COLO668 (cell line): ENCODE results near the gene PTGR3.

ENCODE experiments used
- DNase-seq: peaks from one replicate; lab custom pipeline; 2025; ENCODE audit not compliant: unreplicated experiment; lab: John Stamatoyannopoulos, UW

PTGR3 gene

DNA sequence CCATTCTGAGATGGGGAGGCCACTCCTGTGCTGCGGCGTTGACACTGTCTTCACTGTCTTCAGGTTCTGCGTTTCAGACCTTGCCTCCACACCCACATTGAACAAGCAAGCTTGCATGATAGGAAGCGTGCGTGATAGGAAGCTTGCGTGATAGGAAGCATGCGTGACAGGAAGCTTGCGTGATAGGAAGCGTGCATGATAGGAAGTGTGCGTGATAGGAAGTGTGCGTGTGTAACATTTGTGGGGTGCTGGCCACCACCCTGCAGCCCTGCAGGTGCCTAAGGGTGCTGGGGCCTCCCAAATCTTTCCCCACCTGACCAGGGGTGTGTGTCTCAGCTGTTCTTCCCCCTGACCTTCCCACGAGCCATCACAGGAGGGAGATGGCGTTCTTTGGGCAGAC is 27.0 kb upstream of the PTGR3 start:
- DNase-seq: no peak

DNA sequence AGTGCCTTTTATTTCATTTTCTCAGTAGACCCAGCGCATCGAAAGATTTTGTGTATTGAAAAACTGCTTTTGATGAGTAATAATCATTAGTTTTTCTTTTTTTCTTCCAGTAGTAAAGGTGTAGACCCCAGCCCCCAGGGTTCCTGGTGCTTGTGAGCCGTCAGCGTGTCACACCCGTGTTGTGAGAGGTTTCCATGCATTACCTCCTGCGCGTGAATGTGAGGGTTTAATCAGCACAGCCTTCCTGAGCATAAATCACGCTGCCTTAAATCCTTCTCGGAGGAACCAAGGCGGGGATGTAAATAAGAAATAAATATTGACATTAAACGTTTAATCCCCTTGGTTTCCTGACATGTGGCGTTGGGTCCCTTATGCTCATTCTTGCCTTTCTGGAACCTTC is 26.0 kb upstream of the PTGR3 start:
- DNase-seq: no peak

DNA sequence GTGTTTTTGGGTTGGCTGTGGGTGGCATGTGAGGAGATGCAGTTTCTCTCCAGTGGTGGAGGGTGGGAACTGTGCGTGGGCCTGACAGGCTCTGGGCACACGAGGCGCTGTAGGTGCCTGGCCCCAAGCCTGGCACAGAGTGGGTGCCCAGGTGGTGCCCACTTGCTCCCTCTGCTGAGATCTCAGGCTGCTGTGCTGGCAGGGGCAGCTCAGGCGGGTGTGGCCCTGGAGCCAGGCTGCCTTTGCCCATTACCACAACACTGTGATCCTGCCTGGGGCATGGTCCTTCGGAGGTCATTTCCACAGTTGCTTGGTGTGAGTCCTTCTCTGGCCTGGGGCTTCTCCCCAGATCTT is 22.1 kb upstream of the PTGR3 start:
- no peak for DNase-seq

DNA sequence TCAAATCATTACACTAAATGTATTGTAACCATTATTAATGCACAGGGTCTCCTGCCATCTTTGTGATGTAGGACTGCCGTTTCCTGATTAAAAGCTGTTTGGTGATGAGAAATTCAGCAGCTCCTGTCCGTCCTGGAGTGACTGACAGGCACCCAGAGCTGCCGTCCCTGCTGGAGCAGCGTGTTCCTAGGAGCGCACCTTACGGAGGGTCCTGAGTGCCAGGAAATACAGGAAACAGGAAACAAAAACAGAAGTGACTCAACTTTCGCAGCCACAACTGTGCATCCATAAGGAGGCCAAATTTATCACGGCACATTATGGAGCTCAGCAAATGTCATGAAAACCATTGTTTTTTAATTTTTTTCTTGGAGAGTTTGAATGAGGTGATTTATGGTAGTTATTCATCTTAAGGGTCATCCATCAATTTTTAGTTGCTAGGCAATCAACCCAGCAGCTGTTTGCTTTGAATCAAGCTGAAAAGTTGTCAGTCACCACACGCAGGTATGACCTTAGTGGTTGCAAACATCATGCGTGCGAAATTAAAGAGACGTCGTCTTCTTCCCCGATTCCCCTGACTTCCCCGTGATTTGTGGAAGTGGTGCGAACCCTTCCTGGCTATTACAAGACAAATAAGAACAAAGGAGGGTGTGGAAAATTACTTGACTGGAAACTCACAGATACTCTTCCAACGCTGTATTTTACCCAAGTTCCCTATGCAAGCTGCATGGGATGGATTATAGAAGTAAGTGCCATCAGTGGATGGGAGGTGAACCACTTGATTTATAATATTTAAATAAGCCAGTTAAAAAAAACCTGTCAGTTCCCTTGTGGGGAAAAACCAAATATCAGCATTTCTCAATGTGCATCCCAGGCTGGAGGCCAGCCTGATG is 21.5 kb upstream of the PTGR3 start:
- no peak for DNase-seq

DNA sequence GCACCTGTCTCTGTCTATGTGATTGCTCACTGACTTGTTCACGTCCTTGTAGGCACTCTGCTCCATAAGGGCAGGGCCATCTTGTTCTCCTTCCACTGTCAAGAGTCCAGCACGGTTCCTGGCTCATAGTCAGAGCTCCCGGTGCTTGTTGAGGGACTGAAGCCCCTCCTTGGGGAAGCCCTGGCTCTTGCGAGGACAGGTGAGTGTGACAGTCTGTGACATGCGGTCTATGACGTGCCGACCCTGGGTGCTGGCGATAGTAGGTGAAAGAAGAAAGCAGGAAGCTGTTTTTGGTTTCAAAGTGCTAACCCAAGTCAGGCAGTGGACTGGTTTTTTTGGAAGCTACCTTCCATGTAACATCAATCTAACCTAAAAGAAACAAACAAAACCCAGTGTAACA is 20.5 kb upstream of the PTGR3 start:
- no peak for DNase-seq

DNA sequence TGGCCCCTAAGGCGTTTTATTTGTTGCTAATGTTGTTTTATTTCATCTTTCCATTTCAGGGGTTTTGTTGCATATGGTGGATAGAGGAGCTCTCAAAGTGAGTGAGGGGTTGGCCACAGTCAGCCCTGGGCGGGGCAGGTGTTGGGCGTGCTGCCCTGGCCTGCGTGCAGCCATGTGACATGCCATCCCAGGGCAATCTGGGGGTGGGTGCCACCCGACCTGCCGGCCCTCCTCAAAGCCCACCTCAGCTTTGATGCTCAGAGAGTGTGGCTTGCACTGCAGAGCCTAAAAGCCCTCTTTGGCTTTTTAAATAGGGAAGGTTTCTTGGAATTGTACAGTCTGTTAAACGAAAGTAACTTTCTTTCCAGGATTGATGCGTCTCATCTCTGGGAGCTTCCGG is 20.0 kb upstream of the PTGR3 start:
- no peak for DNase-seq

DNA sequence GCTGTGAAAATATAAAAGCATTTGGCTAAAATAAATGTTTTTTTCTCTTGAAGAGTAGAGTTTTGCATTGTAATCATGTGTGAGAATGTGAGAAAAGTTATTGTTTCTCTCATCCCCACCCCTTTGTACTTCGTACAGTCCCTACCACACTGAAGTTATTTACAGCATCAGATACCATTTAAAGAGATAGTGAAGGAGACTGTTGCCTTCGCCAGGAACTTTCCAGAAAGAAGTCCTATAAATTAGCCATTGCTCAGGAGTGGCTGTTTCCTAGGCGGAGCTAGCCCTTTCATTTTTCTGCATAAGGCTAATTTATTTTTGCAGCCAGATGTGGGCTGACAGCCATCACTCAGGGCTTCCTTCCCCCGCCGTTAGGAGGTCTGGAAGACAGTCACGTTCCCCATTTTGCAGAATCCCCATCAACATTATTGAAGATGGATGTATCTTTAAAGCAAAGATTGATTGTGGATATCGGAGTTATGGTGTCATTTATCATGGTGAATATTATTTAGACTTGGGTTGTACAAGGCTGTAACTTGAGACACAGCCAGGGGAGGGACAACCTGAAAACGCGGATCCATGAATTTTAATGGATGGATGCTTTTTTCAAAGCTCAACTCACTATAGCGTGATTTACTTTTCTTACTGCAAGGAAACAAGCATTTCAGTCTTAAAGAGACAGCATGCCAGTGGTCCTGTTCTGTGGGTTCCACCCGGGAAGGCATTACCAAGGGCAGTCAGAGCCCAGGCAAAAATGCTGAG is 18.8 kb upstream of the PTGR3 start:
- no peak for DNase-seq

DNA sequence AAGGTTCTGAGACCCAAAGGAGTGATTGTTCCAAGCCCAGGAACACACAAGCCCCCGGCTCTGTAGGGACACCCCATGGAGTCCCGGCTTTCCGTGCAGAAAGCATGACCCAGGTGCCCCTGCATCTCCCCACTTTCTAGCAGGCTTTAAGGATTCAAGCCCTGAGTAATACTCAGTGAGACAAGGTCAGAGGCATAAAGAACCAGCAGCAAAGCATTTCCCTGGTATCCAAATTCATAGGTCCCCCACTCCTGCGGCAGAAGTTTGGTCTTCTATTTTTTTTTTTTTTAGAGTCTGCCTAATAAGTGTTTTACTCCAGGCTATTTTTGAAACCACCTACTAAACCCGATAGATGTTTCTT is 18.0 kb upstream of the PTGR3 start:
- no peak for DNase-seq

DNA sequence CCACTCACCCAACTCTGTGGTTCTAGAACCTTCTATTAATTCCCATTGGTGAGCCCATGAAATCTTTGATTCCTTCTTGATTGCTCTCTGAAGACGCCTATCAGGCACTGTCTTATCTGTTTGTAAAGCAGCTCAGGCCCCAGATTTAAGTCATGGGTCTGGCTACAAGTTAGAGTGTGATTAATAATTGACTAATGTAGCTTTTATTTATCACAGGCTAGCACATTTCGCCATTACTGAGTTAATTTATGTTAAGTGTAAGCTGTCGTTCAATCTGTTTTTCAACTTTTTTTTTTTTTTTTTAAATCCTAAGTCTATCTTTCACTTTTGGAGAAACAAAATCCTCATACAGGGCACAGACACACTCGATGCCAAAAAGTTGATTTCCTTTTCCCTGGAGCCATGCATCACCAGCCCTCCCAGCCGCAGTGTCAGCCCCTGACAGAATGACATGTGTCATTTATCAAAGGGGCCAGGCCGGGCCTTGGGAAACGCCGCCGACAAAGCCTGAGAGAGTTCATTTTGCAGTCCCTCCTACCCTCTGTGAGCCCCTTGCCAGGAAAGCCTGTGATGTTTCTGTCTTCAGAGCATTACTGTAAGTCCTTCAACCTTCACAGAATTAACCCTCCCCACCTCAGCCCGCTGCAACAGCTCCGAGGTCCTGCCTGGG is 17.5 kb upstream of the PTGR3 start:
- DNase-seq: no peak

DNA sequence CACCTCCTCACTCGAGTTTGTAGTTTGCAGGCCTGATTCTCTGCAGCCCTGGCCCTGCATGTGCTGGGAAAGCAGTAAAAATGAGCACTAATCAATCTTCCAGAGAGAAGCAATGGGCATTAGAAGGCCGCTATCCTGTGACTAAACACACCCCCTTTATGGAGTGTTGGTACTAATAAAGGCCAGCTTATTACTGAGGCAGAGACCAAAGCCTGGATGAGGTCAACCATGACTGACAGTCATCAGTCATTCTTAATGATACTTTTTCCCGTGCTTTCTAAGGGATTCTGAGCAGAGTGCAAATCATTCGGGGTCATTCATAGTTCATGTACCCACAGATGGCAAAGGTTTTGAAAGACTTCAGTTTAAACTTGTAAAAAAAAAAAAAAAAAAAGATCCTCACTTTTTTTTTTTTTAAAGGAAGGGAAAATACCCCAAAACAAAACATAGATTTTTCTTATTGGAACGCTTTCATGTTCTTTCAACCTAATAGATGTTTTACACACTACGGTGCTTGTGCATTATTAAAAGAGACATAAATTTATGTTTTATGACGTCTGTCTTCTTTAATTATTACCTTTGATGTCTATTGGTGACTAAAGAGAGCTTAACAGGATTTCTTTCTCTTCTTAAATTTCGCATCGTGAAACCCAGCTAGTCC is 14.9 kb upstream of the PTGR3 start:
- DNase-seq: no peak

DNA sequence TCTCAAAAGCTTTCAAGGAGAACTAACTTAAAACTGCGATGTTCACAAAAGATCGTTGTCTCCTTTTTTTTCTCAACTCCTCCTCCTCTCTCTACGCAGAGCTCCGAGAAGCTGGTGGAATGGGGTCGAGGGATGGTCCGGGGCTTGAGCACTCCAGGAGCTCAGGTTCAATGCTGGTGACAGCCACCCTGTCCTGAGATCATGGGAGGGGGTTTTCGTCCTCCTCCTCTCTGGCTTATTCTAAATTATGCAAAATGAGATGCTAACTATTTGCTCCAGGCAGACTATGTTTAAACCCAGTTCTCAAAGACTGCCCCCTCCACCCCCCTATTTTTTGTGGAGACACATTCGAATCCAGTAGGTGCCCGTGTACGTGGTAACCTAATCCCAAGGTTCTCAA is 13.5 kb upstream of the PTGR3 start:
- no peak for DNase-seq

DNA sequence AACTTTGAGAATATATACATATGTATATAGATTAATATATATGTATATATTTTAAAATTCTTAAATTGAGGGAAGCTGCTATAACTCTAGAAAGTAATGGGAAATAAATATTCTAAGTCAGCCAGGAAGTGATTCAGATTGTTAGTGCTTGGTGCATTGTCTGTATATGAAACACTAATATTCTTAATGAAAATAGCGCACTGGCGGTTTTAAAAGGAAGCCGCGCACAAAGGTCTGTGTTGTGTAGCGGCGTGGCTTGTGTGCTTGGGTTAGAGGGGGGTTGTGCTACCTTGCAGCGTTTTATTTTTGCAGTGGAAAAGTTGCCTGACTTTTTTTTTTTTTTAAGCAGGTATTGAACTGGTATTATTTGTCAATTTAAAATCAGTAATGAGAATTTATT is 13.0 kb upstream of the PTGR3 start:
- no peak for DNase-seq

DNA sequence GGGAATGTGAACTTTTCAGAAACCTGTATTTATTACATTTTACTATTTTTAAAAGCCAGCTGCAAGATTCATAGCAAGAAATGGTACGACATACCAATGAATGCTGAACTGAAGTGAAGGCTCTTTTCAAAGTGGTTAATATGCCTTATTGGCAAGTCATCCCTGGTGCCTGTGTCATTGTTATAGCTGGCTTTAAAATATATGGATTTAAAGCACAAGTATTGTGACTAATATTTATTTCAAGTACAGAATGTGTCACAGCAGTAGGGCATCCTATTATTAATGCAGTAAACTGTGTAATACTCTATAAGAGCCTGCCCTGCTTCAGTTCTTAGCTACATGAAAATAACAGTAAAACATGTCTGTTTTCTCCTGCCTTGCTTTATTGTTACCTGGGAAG is 12.5 kb upstream of the PTGR3 start:
- no peak for DNase-seq

DNA sequence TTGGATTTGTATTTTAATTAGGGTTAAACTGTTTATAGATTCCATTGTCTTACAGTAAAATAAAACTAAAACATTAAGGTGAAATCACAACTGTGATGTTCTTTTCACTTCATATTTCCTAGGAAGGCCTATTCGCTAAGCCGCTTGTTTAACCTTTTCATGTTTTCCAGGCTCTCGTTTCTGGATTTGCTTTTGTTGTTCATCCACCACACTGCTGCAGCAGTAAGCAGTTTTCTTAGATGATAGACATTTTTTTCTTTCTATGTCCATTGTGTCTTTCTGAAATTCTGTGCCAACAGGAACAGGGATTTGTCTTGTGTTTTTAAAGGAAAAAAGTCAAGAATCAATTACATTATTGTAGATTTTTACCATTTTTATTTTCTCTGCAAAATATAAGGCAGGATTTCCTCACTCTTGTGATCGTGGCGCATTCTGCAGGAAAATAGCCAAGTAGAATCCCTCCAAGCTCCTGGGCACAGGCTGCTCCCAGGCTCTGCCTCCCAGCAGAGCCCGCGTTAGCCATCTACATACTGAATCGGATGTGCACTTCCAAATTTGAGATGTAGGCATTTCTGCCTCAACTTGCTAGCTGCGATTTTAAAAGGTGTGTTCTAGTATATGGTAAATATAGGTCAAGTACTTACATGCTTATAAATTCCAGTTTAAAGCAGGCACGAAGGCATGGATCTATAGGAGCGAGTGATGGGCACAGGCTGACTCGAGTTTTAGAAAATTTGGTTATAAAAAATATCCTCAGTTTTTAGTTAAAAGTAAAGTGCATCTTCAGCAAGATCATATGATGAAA is 11.8 kb upstream of the PTGR3 start:
- DNase-seq: no peak

DNA sequence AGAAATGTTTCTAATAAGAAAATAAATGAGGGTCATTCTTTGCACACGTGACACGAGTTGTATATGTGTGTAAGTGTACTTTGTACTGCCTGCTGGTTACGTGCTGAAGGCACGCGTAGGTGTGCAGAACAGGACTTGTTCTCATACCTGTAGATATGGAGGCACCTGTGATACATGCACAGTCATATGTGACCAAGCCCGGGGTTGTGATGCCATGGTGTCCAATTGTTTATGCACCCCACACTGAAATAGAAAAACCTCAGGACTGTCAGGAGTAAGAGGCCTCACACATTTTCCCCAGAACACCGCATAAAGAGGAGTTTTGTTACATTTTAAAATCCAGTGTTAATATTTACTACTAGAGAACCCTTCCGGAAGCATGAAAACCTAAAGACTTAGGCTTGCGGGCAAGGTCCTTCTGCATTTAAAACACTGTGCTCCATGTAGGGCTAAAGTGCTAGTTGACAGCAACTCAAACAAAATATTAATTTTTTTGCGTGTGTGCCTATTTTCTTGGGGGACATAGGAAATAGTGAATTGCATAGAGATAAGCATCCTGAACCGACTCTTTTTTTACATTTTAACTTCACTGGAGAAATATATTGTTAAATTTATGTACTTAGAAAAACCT is 10.9 kb upstream of the PTGR3 start:
- DNase-seq: no peak

DNA sequence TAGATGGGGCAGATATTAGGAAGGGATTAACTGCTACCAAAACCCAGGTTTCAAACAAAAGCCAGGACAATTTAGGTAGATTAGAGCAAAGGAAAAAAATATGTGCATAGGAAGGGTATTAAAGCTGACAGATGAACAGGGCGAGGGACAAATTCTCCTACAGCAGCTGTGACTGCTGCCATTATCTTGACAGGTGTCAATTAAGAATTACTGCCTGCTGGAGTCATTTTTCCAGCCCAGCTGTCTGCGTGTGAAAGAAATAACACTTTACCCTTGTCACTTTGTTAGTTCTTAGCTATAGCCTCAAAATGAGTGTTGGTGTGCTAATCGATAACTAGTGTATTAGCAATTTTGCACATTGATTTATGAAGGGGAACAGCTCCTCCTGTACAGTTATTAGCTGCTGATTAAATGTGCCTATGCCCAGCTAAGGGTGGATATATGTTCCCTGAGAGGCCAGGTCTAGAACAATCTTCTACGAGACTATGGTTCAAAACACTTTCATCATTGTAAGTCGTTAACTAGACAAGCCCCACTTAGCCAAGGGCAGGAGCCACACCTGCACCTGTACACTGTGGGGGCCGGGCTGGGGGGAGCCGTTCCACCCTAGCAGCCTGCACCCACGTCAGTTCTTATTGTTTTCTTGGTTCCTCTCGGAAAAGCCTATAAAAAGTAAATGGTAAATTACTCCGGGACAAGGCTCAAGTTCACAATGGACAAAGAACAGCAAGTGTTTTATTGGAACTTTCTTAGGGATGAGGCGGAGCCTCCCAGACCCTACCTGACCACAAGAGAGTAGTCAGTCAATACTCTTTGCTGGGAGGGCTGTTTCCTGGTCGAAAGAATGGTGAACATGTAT is 9.4 kb upstream of the PTGR3 start:
- DNase-seq: no peak

DNA sequence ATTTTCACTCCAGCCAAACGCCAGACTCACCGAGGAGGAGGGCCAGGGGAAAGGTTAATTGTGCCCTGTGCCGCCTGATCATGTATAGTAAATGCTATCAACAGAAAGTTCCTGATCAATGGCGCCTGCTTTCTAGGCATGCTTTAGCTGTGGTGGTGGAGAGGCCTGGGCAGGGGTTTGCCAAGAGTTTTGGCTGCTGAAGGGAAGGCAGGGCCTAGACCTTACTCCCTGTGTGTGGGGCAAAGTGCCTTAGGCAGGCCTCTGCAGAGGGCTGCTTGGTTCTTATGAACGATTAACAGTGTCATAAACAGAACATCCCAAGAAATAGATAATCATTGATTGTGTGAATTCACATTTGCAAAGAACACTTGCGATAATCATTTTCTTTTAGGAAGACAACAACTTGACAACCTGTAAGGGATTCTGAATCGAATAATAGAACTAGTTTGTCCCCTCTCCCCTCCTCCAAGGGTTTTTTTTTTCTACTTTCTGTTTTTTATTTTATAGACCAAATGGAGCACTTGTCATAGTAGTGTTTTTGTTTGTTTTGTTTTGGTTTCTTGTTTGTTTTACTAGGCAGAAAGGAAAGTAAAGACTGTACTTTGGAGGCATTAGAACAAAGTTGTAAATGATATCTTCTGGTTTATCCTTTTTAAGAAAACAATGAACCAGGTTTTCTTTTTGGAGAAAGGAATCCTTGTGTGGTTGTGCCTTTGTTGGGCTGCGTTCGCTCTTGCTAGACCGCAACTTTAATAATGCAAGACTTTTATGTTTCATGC is 8.2 kb upstream of the PTGR3 start:
- no peak for DNase-seq

DNA sequence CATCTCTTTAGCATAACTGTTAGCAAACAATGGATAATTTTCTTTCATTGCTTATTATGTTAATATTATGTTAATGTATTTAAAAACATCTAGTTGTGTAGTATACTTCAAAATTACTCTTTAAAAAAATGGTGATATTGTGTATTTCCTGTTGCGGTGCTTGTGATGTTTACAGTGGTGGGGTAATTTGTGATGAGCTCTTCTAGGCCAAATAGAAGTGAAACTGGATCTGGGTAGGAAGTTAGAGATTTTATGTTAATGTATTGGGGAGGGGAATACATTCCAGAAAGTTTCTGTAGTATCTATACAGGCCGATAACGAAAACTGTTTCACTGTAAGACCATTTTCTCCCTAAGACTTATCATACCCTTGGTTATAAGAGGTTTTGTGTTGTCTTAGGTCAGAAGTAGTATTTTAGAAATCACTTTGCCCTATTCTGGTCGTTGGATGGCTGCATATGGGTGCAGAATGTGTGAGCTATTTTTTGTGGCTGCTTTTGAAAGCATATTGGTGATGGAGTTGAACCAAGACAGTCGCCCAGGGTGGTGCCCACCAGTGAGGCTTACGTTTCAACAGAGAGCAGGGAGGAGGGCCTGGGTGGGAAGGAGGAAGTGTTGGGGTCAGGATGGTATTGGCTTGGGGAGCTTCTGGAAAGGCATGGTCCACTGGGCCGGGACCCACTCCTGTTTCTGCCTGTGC is 7.4 kb upstream of the PTGR3 start:
- no peak for DNase-seq
